NB4 (cell line): ENCODE data around the gene CCDC120.
A peak's percentile ranks its signal among the peaks of the same experiment; 100 is the strongest.

Source experiments
- DNase-seq: peaks from one replicate; pipeline ENCODE4 v3.0.0; 2010; ENCODE audit warnings: low read depth
- H3K4me3 ChIP-seq: one replicate; pipeline ENCODE4 v1.5.1; 2011; ENCODE audit warnings: mild to moderate bottlenecking, low read depth, low read length, moderate library complexity
- CTCF ChIP-seq: IDR thresholded peaks from one replicate; pipeline ENCODE4 v1.5.1; 2012; ENCODE audit warnings: low read depth, low read length
- MYC ChIP-seq: IDR thresholded peaks from 2 replicates; pipeline ENCODE4 v1.6.1; 2011; ENCODE audit warnings: low read depth, low read length
- POLR2A ChIP-seq: IDR thresholded peaks from 2 replicates; pipeline ENCODE4 v1.6.1; 2011; ENCODE audit warnings: mild to moderate bottlenecking; ENCODE audit not compliant: insufficient read length; ENCODE audit errors: extremely low read depth
- TF ChIP-seq, protein P1 (sequence below): IDR thresholded peaks from 2 replicates; pipeline ENCODE4 v1.6.1; 2011; ENCODE audit warnings: low read depth, low read length

Gene CCDC120

GRCh38 chrX:49069038-49069437 is 10.2 kb downstream of the CCDC120 start:
- no peak for TF ChIP-seq MYC
- TF ChIP-seq, protein P1, sequence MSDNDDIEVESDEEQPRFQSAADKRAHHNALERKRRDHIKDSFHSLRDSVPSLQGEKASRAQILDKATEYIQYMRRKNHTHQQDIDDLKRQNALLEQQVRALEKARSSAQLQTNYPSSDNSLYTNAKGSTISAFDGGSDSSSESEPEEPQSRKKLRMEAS = no peak
- no peak overlapping the region for H3K4me3 ChIP-seq
- DNase-seq = no peak

- no peak overlapping the region for H3K4me3 ChIP-seq
- DNase-seq = no peak
- TF ChIP-seq MYC = no peak
- no peak for TF ChIP-seq CTCF
- TF ChIP-seq, protein P1 = no peak
- TF ChIP-seq POLR2A = no peak
These were observed 12.2 kb downstream of the CCDC120 start for GRCh38 chrX:49070988-49071387.

GRCh38 chrX:49071877-49072711 is 13.3 kb downstream of the CCDC120 start:
- DNase-seq = no peak
- H3K4me3 ChIP-seq = no peak overlapping the region
- TF ChIP-seq CTCF (no peak), MYC (no peak), POLR2A (no peak)
- TF ChIP-seq, protein P1 = no peak

DNA sequence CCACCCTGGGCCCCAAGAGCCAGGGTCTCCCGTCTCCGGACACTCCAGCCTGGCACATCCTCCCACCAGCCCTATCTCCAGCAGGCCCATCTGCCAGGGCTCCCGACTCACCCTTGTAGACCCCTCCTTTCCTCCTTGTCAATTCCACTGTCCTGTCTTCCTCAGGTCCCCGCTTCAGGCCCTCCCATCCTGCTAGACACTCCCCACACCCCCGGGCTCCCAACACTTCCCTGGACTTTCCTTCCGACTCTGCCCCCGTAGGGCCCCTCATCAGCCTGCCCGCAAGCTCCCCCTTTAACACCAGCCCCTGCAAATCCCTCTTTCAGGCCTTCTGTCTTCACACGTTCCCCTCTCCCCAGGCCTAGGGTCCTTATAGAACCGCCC is 13.9 kb downstream of the CCDC120 start:
- TF ChIP-seq MYC = no peak
- no peak for TF ChIP-seq POLR2A
- TF ChIP-seq, protein P1 = no peak
- TF ChIP-seq CTCF = no peak
- no peak for DNase-seq
- no peak overlapping the region for H3K4me3 ChIP-seq

DNA sequence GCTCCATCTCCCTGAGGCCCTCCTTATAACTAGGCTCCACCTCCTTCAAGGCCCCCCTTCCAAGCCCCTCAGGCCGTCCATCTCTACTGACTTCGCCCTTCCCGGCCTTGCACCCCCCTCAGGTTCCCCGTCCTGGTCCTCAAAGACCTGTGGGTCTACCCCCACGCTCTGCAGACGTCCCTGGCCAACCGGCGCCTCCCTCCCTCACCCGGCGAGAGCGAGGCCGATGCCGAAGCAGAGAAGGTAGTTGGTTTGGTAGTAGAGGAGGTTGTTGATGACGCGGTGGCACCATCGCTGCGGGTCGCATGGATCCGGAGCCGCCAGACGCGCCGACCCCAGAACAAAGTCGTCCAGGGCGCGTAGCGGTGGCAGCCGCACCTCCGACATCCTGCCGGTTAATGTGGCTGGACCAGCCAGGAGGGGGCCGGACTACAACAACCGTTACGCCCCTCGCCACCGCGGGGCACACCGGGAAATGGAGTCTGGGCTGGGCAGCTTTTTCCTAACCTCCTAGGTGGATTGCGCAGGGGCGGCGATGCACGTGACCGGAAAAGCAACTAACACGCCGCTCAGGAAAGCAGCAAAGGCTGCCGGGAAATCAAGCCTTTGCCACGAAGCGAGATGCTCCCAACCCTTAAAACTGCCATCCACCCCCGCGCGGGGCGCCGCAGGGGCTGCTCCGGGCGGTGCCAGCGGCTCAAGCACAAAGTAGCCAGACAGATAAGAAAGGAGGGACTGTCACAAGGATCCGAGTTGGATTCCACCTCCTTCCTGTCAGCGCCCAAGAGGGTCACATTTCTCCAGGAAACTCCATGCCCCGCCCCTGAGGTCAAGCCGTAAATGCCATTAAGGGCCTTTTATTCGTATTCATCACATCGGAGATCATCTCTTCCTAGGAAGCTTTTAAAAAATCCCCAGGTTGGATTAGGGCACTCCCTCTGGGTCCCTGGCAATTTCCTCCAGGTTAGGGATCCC is 15.1 kb downstream of the CCDC120 start, which contains the start of gene PRAF2:
Gene PRAF2, minus strand, starts transcription at position 402 of the 975 bp plus-strand sequence. Its CDS starts 15 bp downstream, at position 387.
- TF ChIP-seq, protein P1 = peak; percentile 67
- no peak for TF ChIP-seq CTCF
- TF ChIP-seq MYC = 0 out of 2 replicates have a peak, but pooled peaks have one; percentile 16
- peak; percentile 91 for DNase-seq
- peak within 1 kb of the TSS; percentile 53 for H3K4me3 ChIP-seq

DNA sequence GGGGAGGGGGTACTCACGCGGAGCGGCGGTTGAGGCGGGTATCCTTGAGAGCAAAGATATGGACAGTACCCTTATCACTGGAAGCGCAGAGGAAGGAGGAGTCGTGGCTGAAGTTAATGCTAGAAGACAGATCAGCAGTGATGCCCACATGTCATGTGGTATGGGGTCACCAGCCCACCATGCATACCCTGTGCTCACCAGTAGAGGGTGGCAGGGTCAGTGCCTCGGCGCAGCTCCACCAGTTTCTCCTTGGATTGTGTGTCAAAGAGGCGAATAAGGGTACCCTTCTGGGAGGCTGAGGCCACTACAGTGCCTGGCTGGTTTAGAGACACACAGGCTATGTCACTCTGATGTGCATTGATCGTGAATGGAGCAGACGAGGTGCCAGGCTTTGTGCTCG is 16.5 kb downstream of the CCDC120 start:
- TF ChIP-seq CTCF (peak; percentile 16), MYC (no peak)
- peak; percentile 12 for DNase-seq
- H3K4me3 ChIP-seq = no peak overlapping the region
